HepG2 (cell line): Measurements from ENCODE around the gene KCNAB1.

Experiments
- ARID3A ChIP-seq: IDR thresholded peaks from 2 replicates; pipeline ENCODE4 v1.6.1; 2012; ENCODE audit warnings: low read depth, low read length, improper control_type of control experiment
- BHLHE40 ChIP-seq: IDR thresholded peaks from 2 replicates; pipeline ENCODE4 v1.6.1; 2011; ENCODE audit warnings: low read length, improper control_type of control experiment
- CTCF ChIP-seq: sonication (generic); formaldehyde crosslinking; IDR thresholded peaks from 2 replicates; pipeline ENCODE4 v1.5.0; 2020; ENCODE audit warnings: mild to moderate bottlenecking, missing genetic modification reagents, moderate library complexity
- EZH2 ChIP-seq: conservative IDR thresholded peaks from 2 replicates; pipeline ENCODE4 v1.6.1; 2012; ENCODE audit warnings: mild to moderate bottlenecking, low read depth, low read length, moderate library complexity
- FOXP1 ChIP-seq, 2 experiments: fragments of 450-650 bp in 1 of 2; IDR thresholded peaks; 2 replicates each; pipeline ENCODE4 v1.6.1; 2017 to 2018; ENCODE audit warnings: antibody characterized with exemption in 1 of 2
- GPN1 ChIP-seq: sonication (generic); formaldehyde crosslinking; IDR thresholded peaks from 2 replicates; pipeline ENCODE4 v1.5.1; 2020; ENCODE audit warnings: missing genetic modification reagents, borderline replicate concordance
- KDM2A ChIP-seq: sonication (generic); formaldehyde crosslinking; IDR thresholded peaks from 2 replicates; pipeline ENCODE4 v1.4.0; 2020; ENCODE audit warnings: low read depth, missing genetic modification reagents, borderline replicate concordance
- MYC ChIP-seq: sonication (generic); formaldehyde crosslinking; IDR thresholded peaks from 2 replicates; pipeline ENCODE4 v1.9.0; 2021; ENCODE audit warnings: missing genetic modification reagents, borderline replicate concordance
- NR1H2 ChIP-seq: sonication (generic); formaldehyde crosslinking; IDR thresholded peaks from 2 replicates; pipeline ENCODE4 v1.8.1; 2022; ENCODE audit warnings: low read depth, missing genetic modification reagents, borderline replicate concordance
- POLR2A ChIP-seq, 2 experiments: IDR thresholded peaks; 2 replicates each; pipeline ENCODE4 v1.6.1; 2011; ENCODE audit warnings: low read depth in 2 of 2, low read length in 2 of 2, mild to moderate bottlenecking in 1 of 2, moderate library complexity in 1 of 2; ENCODE audit not compliant: insufficient read depth in 1 of 2
- RFX5 ChIP-seq: IDR thresholded peaks from 2 replicates; pipeline ENCODE4 v1.6.1; 2011; ENCODE audit warnings: low read depth, low read length, improper control_type of control experiment
- ZFX ChIP-seq: sonication (generic); formaldehyde crosslinking; IDR thresholded peaks from 2 replicates; pipeline ENCODE4 v1.4.0; 2020; ENCODE audit warnings: mild to moderate bottlenecking, low read depth, missing genetic modification reagents, moderate library complexity
- ZNF382 ChIP-seq: sonication (generic); formaldehyde crosslinking; IDR thresholded peaks from 2 replicates; pipeline ENCODE4 v1.5.0; 2020; ENCODE audit warnings: missing genetic modification reagents, mild to moderate bottlenecking, borderline replicate concordance

- no peak for TF ChIP-seq POLR2A (IDR thresholded peaks at IDR 0.05; ENCODE audit: insufficient read depth in 1 of 2, low read depth in 2 of 2, low read length in 2 of 2)
- no peak for TF ChIP-seq ARID3A
- TF ChIP-seq NR1H2: no peak
- no peak for TF ChIP-seq EZH2
- no peak for TF ChIP-seq BHLHE40
- TF ChIP-seq CTCF (CRISPR knock-in tag): no peak
- TF ChIP-seq ZFX: no peak
- no peak for TF ChIP-seq KDM2A (CRISPR knock-in tag)
- TF ChIP-seq MYC: no peak
- no peak for TF ChIP-seq ZNF382
- TF ChIP-seq RFX5: no peak
- no peak for TF ChIP-seq FOXP1 (IDR thresholded peaks at IDR 0.05)
- no peak for TF ChIP-seq FOXP1 (CRISPR knock-in tag; IDR thresholded peaks at IDR 0.05)
- TF ChIP-seq GPN1 (CRISPR knock-in tag): no peak
Observed at GRCh38 chr3:156271508-156271907, 151.1 kb downstream of the KCNAB1 start.
